SU-DHL-6 (cell line): ENCODE measurements around the gene DLG2.

Experiments used
- CTCF ChIP-seq: fragments of 200-600 bp; sonication (generic); IDR thresholded peaks from one replicate; pipeline ENCODE4 v1.5.1; 2017; ENCODE audit warnings: antibody characterized with exemption, mild to moderate bottlenecking, low read length, moderate library complexity; ENCODE audit not compliant: insufficient read depth, poor library complexity, severe bottlenecking
- EZH2phosphoT487 ChIP-seq: fragments of 200-600 bp; sonication (generic), shearing (Covaris generic); conservative IDR thresholded peaks from 2 replicates; pipeline ENCODE4 v1.6.1; 2018; ENCODE audit warnings: mild to moderate bottlenecking, antibody characterized with exemption, low read length, moderate library complexity, mixed read lengths

GRCh38 chr11:84890676-84891075 lies 736.5 kb downstream of the DLG2 start:
- no peak for TF ChIP-seq CTCF
- no peak for TF ChIP-seq EZH2phosphoT487
